ENCODE results near the gene PADI3.
"Not testable (repeated sequence)": the region's sequence is repeated elsewhere in the genome, so short reads cannot be mapped to it uniquely, and the experiment has no call there.

The PADI3 gene

DNA sequence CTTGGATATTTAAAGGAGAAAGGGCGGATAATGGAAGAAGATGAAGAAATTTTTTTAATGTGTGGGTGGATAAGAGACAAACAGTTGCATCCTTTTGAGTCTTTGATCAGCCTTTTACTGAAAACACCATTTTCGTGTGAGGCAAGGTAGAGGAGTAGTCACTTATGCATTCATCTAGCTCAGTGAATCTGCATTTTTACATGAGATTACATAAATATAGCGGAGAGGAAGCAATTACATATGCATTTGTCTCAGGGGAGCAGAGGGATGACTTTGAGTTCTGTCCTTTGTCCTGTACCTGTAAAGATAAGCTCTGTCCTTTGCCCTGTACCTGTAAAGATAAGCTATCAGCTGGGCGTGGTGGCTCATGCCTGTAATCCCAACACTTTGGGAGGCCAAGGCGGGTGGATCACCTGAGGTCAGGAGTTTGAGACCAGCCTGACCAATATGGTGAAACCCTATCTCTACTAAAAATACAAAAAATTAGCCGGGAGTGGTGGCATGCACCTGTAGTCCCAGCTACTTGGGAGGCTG is 73.0 kb downstream of the PADI3 start:
- not testable (repeated sequence) for DNase-seq (ENCODE audit: low read depth in 2 of 3, low spot score in 2 of 3)

DNA sequence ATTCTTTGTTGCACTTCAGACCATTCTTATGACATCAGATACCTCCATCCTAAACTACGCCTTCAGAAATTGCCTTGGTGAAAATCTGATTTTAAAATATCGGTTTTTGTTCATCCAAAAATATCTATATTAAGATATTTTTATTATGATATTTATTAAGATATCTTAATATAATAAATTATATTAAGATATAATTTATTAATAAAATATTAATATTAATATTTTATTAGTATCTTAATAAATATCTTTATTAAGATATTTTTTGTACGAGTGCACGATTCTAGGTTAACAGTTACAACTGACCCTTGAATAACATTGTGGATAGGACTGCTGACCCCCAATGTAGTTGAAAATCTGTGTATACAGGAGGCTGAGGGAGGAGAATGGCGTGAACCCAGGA is 80.0 kb downstream of the PADI3 start:
- no peak for DNase-seq (ENCODE audit: low read depth in 2 of 3, low spot score in 2 of 3)

DNA sequence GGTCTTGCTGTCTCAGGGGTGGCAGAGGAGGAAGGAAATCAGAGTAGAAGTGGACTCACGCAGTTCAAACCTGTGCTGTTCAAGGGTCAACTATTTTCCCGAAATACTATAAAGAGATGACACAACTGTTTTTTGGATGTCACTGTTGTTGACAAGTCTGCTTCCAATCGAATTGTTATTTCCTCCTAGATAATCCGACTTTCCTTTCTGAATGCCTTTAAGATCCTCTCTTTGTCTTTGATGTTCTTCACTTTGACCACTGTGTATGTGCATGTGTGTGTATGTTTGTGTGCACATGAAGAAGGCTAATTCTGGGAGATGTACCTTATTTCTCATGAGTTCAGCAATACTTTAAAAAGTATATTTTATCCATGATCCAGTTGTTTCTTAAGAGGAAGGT is 80.7 kb downstream of the PADI3 start:
- no peak for DNase-seq (ENCODE audit: low read depth in 2 of 3, low spot score in 2 of 3)

DNA sequence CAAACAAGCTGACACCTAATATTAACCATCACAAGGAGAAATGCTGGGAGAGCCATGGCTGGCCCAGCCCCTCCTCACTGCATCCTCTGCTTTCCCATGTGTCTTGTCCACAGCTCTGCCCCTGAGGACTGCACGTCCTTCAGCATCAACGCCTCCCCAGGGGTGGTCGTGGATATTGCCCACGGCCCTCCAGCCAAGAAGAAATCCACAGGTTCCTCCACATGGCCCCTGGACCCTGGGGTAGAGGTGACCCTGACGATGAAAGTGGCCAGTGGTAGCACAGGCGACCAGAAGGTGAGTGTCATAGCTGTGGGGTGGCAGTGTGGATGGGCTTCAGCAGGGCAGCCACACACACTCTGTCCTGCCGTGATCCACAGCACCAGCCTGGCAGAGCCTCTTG is 82.0 kb downstream of the PADI3 start:
- DNase-seq (ENCODE audit: low read depth in 2 of 3, low spot score in 2 of 3): no peak

DNA sequence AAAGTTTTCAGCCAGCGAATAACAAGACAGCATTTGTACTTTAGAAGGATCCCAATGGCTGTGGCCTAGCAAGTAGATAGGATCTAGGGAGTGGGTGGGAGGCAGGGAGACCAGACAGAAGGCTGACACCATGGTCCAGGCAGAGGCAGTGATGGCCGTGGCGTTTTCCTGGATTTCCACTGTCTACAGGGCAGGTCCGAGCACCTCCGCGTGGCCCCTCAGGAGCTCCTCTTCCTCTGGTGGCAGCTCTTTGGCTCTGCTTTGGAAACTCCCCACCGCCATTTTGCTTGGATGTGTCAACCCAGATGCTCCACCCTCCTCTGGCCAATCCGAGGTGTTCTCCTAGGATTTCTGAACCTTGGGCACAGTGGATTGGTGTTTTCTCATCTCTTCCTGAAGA is 84.2 kb downstream of the PADI3 start:
- DNase-seq (ENCODE audit: low read depth in 2 of 3, low spot score in 2 of 3): no peak
